Loucy (cell line): Measurements from ENCODE around the gene ELOVL1.

ENCODE experiments used
- CTCF ChIP-seq: fragments of 200-600 bp; sonication (generic); conservative IDR thresholded peaks from 2 replicates; pipeline ENCODE4 v1.5.1; 2014; ENCODE audit warnings: mild to moderate bottlenecking, antibody characterized with exemption, low read length
- EZH2phosphoT487 ChIP-seq: fragments of 200-600 bp; IDR thresholded peaks from 2 replicates; pipeline ENCODE4 v1.6.1; 2018; ENCODE audit warnings: antibody characterized with exemption, mild to moderate bottlenecking, moderate library complexity, borderline replicate concordance

- TF ChIP-seq CTCF (peak; percentile 66), EZH2phosphoT487 (no peak)
Measured at GRCh38 chr1:43358121-43358745, 9.6 kb downstream of the ELOVL1 start.
